Activated CD4-positive, alpha-beta memory T cell treated with anti-CD3 and anti-CD28 coated beads for 36 hours (primary cell): ENCODE results near the gene DHRSX. TPM values are rescaled to one million over a fixed set of nuclear protein-coding genes. Genes with fewer than 3 reads are reported as not detected.

Experiments
- CTCF ChIA-PET: fragments of 350-600 bp; sonication (Branson Sonifier 250); formaldehyde crosslinking; loops from one replicate; lab custom pipeline; 2021; ENCODE audit warnings: antibody characterized with exemption, inconsistent platforms; lab: Charles Lee
- POLR2A ChIA-PET: fragments of 350-600 bp; sonication (Branson Sonifier 250); formaldehyde crosslinking; loops from one replicate; lab custom pipeline; 2021; ENCODE audit warnings: antibody characterized with exemption; lab: Charles Lee
- DNase-seq: peaks from one replicate; pipeline ENCODE4 v3.0.0-alpha.2; 2020
- H3K27ac Mint-ChIP-seq: one replicate; pipeline ENCODE4 v1.8.0; 2021; ENCODE audit warnings: mixed read lengths
- H3K27me3 Mint-ChIP-seq: one replicate; pipeline ENCODE4 v1.8.0; 2021; ENCODE audit warnings: mixed read lengths
- H3K36me3 Mint-ChIP-seq: one replicate; pipeline ENCODE4 v1.8.0; 2021; ENCODE audit warnings: mixed read lengths
- H3K4me1 Mint-ChIP-seq: one replicate; pipeline ENCODE4 v1.8.0; 2021; ENCODE audit warnings: low read depth, mixed read lengths
- H3K4me3 Mint-ChIP-seq: one replicate; pipeline ENCODE4 v1.8.0; 2021; ENCODE audit warnings: mild to moderate bottlenecking, mixed read lengths
- H3K9me3 Mint-ChIP-seq: one replicate; pipeline ENCODE4 v1.8.0; 2021; ENCODE audit warnings: mixed read lengths
- intact Hi-C: fragments of 100-400 bp; cut with micrococcal nuclease; formaldehyde crosslinking; loops from one replicate; pipeline ENCODE4 v1.15.1; 2023
- total RNA-seq, 2 experiments: library from RNA; stranded (reverse); gene quantifications; one replicate each; pipeline ENCODE4 v1.2.3, GENCODE V29; 2021

DHRSX gene, protein sequence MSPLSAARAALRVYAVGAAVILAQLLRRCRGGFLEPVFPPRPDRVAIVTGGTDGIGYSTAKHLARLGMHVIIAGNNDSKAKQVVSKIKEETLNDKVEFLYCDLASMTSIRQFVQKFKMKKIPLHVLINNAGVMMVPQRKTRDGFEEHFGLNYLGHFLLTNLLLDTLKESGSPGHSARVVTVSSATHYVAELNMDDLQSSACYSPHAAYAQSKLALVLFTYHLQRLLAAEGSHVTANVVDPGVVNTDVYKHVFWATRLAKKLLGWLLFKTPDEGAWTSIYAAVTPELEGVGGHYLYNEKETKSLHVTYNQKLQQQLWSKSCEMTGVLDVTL
- total RNA-seq: 10 to 100 TPM; 20.7 to 21.3 TPM

DNA sequence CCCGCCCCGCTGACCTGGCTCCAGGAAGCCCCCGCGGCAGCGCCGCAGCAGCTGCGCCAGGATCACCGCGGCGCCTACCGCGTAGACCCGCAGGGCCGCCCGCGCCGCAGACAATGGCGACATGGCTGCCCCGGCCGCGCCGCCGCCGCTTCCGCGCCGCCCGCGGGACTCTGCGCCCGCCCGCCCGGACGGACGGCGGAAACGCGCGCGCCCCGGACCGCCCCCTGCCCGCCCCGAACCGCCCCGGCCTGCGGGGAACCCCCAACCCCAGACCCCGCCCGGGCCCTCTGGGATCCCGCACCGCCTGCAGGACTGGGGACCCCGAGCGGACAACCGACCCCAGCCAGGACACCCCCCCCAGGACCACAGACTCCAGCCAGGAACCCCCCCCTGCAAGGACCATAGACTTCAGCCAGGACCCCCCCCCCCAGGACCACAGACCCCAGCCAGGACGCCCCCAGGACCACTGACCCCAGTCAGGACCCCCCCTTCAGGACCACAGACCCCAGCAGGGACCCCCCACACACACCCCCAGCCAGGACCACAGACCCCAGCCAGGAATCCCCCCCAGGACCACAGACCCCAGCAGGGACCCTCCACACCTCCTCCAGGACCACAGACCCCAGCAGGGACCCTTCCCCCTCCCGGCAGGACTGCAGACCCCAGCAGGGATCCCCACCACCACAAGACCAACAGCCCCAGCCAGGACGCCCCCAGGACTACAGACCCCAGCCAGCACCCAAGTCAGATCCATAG, at the start of gene DHRSX, which contains the start of gene ZBED1:
DHRSX (minus strand) TSS at position 174 of the 756 bp plus-strand sequence; CDS start at position 123, 51 bp downstream.
ZBED1 (minus strand) TSS at position 174 of the 756 bp plus-strand sequence. CDS start 10,257 bp downstream, outside the sequence.
- peak; percentile 66 for DNase-seq
- CTCF ChIA-PET: no interaction called here

DNA sequence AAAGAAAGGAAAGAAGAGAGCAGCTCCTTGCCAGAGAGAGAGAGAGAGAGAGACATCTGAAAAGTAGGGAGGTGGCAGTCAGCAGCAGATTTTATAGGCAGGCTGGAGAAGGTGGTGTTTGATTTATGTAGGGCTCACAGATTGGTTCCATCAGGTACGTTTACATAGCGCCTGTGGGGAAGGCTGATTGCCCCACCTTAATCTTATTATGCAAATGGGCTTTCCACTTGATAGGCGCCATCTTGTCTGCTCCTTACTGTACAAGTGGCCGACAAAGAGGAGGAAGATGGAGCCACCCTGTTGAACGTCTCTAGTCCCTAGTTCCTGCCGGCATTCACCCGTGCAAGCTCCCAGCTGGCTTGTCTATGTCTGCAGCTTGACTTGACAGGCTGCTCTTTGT, 49.1 kb upstream of the DHRSX start:
- Mint-ChIP-seq H3K27me3 (peaks cover 9% of the 10 kb centered on the region), H3K4me3 (no peak overlapping the region), H3K27ac (no peak overlapping the region), H3K36me3 (no peaks in the 10 kb centered on the region), H3K9me3 (peaks cover 14% of the 10 kb centered on the region), H3K4me1 (no peaks in the 10 kb centered on the region)
- intact Hi-C loops: no loop called here
- ChIA-PET POLR2A (no interaction called here), CTCF (no interaction called here)
- no peak for DNase-seq

More for the DNA sequence above, at the start of gene DHRSX, which contains the start of gene ZBED1:
- Mint-ChIP-seq H3K36me3 (peaks cover 6% of the 10 kb centered on the region), H3K27ac (peak within 1 kb of the TSS; percentile 70), H3K9me3 (no peaks in the 10 kb centered on the region), H3K4me1 (peaks cover 24% of the 10 kb centered on the region), H3K4me3 (peak within 1 kb of the TSS; percentile 78), H3K27me3 (no peaks in the 10 kb centered on the region)
- intact Hi-C loops: loop anchor here (5.0 kb wide), 2 partner anchors 106 to 839 kb away; no protein-coding TSS in a partner anchor
- POLR2A ChIA-PET: no interaction called here

DNA sequence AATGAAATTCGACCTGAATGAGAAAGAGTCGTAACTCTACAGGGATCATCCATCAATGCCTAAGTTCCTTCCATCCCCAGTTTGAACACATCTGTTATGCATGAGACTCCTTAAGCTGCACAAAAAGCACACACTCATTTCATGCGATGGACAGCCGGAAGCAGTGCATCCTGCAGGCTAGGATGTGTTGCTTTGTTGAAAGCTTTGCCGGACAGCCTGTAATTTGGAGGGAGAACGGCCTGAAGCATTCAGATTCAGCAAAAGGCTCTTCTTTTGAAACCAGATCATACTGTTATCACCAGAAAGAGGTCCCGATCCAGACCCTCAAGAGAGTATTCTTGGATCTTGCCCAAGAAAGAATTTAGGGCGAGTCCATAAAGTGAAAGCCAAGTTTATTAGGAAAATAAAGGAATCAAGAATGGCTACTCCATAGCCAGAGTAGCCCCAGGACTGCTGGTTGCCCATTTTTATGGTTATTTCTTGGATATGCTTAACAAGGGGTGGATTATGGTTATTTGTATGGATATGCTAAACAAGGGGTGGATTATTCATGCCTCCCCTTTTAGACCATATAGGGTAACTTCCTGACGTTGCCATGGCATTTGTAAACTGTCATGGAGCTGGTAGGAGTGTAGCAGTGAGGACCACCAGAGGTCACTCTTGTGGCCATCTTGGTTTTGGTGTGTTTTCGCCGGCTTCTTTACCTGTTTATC, 48.1 kb upstream of the DHRSX start:
- CTCF ChIA-PET: no interaction called here
- no peak overlapping the region for H3K27ac Mint-ChIP-seq
- H3K36me3 Mint-ChIP-seq: no peaks in the 10 kb centered on the region
- intact Hi-C loops: no loop called here
- peaks cover 4% of the 10 kb centered on the region for H3K27me3 Mint-ChIP-seq
- no peaks in the 10 kb centered on the region for H3K4me1 Mint-ChIP-seq
- no peak for DNase-seq
- H3K4me3 Mint-ChIP-seq: no peak overlapping the region
- peaks cover 14% of the 10 kb centered on the region for H3K9me3 Mint-ChIP-seq
- POLR2A ChIA-PET: no interaction called here

DNA sequence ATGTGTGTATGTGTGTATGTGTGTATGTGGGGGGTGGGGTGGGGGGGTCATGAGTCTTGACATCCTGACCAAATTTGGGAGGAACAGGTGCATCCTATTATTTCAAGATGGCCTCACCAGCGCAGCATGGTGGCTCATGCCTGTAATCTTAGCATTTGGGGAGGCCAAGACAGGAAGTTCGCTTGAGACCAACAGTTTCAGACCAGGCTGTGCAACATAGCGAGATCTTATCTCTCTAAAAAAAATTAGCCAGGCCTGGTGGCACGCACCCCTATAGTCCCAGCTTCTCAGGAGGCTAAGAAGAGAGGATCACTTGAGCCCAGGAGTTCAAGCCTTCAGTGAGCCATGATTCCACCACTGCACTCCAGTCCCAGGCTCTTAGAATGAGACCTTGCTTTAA, 47.0 kb upstream of the DHRSX start:
- H3K27me3 Mint-ChIP-seq: peaks cover 4% of the 10 kb centered on the region
- H3K9me3 Mint-ChIP-seq: peaks cover 14% of the 10 kb centered on the region
- H3K36me3 Mint-ChIP-seq: no peaks in the 10 kb centered on the region
- intact Hi-C loops: no loop called here
- no peaks in the 10 kb centered on the region for H3K4me1 Mint-ChIP-seq
- ChIA-PET CTCF (no interaction called here), POLR2A (no interaction called here)
- DNase-seq: no peak
- H3K4me3 Mint-ChIP-seq: no peak overlapping the region
- H3K27ac Mint-ChIP-seq: no peak overlapping the region

DNA sequence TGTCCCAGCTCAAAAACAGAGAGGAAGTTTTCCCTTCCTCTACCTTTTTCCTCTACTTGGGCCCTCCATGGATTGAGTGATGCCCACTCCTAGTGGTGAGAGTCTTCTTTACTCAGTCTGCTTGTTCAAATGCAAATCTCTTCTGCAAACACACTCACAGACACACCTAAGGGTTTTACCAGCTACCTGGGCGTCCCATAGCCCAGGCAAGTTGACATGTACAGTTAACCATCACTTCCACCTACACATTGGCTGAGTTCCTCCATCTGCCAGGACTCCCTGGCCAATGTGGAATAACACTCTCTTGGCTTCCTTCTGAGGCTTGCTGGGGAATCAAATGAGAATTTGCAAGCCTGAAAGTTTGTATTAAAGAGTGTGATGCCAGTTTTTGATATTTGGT, 45.7 kb upstream of the DHRSX start:
- CTCF ChIA-PET: no interaction called here
- Mint-ChIP-seq H3K27me3 (peaks cover 5% of the 10 kb centered on the region), H3K4me1 (no peaks in the 10 kb centered on the region), H3K36me3 (no peaks in the 10 kb centered on the region), H3K27ac (no peak overlapping the region), H3K4me3 (no peak overlapping the region), H3K9me3 (peaks cover 14% of the 10 kb centered on the region)
- POLR2A ChIA-PET: no interaction called here
- no peak for DNase-seq
- intact Hi-C loops: no loop called here

DNA sequence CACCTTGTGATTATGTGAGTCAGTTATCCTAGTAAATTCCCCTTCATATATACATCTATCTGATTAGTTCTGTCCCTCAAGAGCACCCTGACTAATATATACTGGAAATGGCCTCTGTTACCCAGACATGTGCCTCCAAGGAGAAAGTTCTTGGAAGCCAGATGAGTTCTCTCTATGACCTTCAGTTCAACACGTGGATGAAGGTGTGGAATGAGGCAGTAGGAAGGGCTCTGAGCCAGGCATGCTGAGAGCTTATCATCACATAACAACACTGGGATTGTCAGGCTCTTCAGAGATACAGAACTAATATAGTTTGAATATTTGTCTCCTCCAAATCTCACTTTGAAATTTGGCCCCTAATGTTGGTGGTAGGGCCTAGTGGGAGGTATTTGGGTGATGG, 44.4 kb upstream of the DHRSX start:
- peaks cover 5% of the 10 kb centered on the region for H3K27me3 Mint-ChIP-seq
- ChIA-PET CTCF (no interaction called here), POLR2A (no interaction called here)
- H3K27ac Mint-ChIP-seq: no peak overlapping the region
- H3K4me1 Mint-ChIP-seq: no peaks in the 10 kb centered on the region
- no peaks in the 10 kb centered on the region for H3K36me3 Mint-ChIP-seq
- intact Hi-C loops: no loop called here
- H3K4me3 Mint-ChIP-seq: no peak overlapping the region
- peaks cover 14% of the 10 kb centered on the region for H3K9me3 Mint-ChIP-seq
- no peak for DNase-seq

DNA sequence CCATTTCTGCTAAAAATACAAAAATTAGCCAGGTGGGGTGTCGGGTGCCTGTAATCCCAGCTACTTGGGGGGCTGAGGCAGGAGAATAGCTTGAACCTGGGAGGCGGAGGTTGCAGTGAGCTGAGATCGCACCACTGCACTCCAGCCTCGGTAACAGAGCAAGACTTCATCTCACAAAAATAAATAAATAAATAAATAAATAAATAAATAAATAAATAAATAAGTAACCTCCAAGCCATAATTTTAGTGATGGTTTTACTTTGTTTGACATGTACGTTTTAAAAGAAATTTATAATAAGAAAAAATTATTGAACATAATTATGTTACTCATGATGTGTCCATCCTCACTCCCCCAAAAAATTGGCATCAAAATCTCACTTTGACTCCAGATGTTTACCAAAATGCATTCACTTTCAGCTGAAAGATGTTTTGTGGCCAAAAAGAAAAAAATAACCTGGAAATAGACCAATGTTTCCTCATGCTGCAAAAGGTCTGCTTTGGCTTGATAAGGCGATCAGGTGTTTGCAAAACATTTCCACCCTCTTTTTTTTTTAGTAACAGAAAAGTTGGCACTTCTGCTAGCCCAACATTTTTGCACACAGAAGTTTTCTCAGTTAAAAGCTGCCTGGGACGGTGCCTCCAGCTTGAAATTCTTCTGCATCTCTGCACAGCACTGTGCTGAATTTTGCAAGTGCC, 42.2 kb upstream of the DHRSX start:
- Mint-ChIP-seq H3K4me3 (no peak overlapping the region), H3K36me3 (no peaks in the 10 kb centered on the region), H3K27ac (no peak overlapping the region), H3K9me3 (peaks cover 14% of the 10 kb centered on the region), H3K27me3 (peaks cover 5% of the 10 kb centered on the region), H3K4me1 (no peaks in the 10 kb centered on the region)
- intact Hi-C loops: no loop called here
- ChIA-PET CTCF (no interaction called here), POLR2A (no interaction called here)
- no peak for DNase-seq

DNA sequence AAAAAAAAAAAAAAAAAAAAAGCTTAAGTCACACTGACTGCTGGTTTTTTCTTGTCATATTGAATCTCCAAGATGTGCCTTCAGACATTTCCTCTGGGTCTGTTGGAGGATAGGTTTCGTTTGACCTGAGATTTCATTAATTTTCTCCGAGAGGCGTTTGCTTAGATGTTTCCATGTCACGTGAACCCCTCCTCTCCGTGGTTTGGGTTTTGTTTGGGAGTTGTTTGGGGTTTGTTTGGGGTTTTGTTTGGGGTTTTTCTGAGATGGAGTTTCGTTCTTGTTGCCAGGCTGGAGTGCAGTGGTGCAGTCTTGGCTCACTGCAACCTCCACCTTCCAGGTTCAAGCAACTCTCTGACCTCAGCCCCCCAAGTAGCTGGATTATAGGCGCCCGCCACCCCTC, 40.8 kb upstream of the DHRSX start:
- Mint-ChIP-seq H3K27ac (no peak overlapping the region), H3K36me3 (no peaks in the 10 kb centered on the region), H3K4me3 (no peak overlapping the region), H3K27me3 (peaks cover 10% of the 10 kb centered on the region), H3K9me3 (peaks cover 12% of the 10 kb centered on the region), H3K4me1 (no peaks in the 10 kb centered on the region)
- CTCF ChIA-PET: no interaction called here
- no peak for DNase-seq
- POLR2A ChIA-PET: no interaction called here
- intact Hi-C loops: no loop called here

DNA sequence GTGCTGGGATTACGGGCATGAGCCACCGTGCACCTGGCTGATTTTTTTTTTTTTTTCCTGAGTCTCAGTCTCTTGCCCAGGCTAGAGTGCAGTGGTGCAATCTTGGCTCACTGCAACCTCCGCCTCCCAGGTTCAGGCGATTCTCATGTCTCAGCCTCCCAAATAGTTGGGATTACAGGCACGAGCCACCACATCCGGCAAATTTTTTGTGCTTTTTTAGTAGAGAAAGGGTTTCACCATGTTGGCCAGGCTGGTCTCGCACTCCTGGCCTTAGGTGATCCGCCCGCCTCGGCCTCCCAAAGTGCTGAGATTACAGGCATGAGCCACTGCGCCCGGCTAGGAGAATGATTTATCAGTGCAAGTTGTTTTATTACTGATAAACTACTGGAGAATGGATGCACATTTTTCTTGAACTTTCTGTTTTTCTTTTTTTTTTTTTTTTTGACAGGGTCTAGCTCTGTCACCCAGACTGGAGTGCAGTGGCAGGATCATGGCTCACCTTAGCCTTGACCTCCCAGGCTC, 39.7 kb upstream of the DHRSX start:
- no peaks in the 10 kb centered on the region for H3K36me3 Mint-ChIP-seq
- intact Hi-C loops: no loop called here
- peaks cover 12% of the 10 kb centered on the region for H3K27me3 Mint-ChIP-seq
- CTCF ChIA-PET: no interaction called here
- no peak overlapping the region for H3K4me3 Mint-ChIP-seq
- H3K9me3 Mint-ChIP-seq: peaks cover under 1% of the 10 kb centered on the region
- no peak overlapping the region for H3K27ac Mint-ChIP-seq
- no peak for DNase-seq
- POLR2A ChIA-PET: no interaction called here
- no peaks in the 10 kb centered on the region for H3K4me1 Mint-ChIP-seq

DNA sequence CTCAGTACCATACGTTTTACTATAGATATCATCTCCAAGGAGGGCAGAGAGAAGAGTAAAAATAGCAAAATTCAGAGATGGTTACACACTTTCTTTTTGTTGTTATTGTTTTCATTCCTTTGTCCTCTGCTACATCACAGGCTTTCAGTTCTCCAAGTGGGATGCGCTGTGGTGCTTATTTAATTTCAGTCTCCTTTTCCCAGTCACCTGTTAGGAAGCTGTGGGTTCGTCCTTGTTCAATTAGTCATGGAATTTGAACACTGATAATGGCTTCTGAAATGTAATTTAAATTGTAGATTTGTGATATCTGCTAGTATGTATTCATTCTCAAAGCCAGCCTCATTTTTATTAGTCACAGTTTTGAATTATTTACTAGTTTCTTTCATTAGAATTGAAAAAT, 38.8 kb upstream of the DHRSX start:
- intact Hi-C loops: no loop called here

DNA sequence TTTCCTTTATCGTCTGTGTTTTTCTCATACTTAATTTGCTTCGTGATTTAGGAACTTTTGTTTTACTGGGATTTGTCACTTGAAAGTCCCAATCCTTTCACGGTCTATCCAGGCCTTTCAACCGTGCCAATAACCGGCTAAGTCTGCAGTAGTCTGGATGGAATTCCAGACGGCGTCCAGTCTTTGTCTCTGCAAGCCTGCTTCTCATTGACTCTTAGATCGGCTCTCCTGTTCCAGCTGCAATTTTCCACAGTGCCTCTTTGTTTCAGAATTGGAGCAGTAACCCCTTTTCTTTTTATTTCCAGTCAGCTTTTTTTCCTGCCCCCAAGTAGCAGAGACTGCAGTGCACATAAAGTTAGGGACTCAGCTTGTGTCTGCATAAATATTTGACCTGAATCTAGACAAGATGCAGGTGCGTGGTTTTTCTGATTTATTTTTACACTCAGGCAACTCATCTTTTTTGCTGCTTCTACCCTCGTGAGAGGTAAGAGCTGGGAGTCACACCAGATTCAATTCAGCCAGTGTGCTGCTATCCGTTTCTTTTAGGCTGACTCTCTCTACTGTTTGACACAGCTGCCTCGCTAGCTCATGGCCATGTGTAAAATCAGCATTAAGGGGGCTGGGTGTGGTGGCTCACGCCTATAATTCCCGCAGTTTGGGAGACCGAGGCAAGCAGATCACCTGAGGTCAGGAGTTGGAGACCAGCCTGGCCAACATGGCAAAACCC, 37.4 kb upstream of the DHRSX start:
- CTCF ChIA-PET: no interaction called here
- Mint-ChIP-seq H3K27ac (no peak overlapping the region), H3K4me1 (no peaks in the 10 kb centered on the region), H3K27me3 (peaks cover 14% of the 10 kb centered on the region), H3K36me3 (no peaks in the 10 kb centered on the region), H3K9me3 (no peaks in the 10 kb centered on the region), H3K4me3 (no peak overlapping the region)
- POLR2A ChIA-PET: no interaction called here
- intact Hi-C loops: no loop called here
- no peak for DNase-seq

More for the DNA sequence above, 38.8 kb upstream of the DHRSX start:
- no peak overlapping the region for H3K4me3 Mint-ChIP-seq
- no peaks in the 10 kb centered on the region for H3K36me3 Mint-ChIP-seq
- DNase-seq: no peak
- ChIA-PET POLR2A (no interaction called here), CTCF (no interaction called here)
- peaks cover 14% of the 10 kb centered on the region for H3K27me3 Mint-ChIP-seq
- H3K9me3 Mint-ChIP-seq: no peaks in the 10 kb centered on the region
- H3K4me1 Mint-ChIP-seq: no peaks in the 10 kb centered on the region
- no peak overlapping the region for H3K27ac Mint-ChIP-seq
